KBM-7 (cell line): ENCODE data around the gene IDI2.

Source experiments
- DNase-seq: peaks from one replicate; pipeline ENCODE4 v3.0.0-alpha.2; 2015
- in situ Hi-C: fragments of 300-500 bp; cut with MboI; formaldehyde crosslinking; loops from 2 replicates; pipeline ENCODE4 v1.14.3; 2020; ENCODE audit warnings: low sequenced_read_pairs, low pct_unique_long_range_greater_than_20kb, mixed read lengths

IDI2 gene

DNA sequence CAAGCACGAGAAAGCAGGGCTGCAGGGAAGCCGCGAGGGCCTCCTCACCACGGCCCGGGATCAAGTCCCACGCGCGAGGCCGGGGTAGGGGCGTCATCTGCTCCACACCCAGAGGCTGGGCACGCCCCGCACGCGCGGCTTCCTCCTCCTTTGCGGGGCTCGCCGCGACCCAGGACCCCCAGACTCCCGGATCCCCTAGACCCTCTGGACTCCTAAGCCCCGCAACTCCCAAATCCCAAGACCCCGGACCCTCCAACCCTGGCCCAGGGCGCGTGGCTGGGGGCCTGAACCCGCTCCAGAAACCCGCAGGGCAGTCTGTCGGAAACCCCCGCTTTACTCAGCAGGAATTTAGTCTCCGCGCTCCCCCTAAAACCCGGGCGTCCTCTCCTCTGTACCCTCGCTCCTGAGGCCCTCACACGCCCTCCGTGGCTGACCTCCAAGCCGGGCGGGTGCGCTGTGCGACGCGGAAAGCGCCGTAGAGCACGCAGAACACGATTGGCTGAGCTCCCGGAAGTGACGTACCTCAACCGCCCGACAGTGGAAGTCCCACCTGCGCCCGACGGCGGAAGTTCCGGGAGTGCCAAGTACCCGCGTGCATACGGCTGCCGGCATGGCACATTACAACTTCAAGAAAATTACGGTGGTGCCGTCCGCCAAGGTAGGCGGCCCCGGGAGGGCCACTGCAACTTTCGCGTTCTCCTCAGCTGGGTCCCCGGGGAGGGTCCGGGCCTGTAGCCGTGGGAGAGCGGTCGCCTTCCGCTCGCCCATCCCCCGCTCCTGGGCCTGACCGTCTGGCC is 37.6 kb downstream of the IDI2 start, which contains the start of gene GTPBP4:
Gene GTPBP4, plus strand, starts transcription at position 565 of the 797 bp plus-strand sequence. Its CDS starts 46 bp downstream, at position 611.
- in situ Hi-C loops = no loop called here
- DNase-seq = peak; percentile 95

DNA sequence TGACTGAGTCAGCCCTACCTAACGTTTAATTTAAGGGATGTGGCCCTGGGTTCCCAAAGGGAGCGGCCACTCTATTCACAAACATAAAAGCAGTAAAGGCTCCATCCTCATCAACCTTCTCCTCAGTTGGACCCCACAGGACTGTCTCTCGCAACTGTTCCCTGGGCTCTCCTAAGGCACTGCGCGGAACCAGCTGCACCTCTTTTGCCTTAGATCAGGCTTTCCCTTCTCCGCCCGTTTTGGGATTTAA is 38.1 kb downstream of the IDI2 start:
- in situ Hi-C loops = no loop called here
- peak; percentile 18 for DNase-seq

- peak; percentile 83 for DNase-seq
Observed at GRCh38 chr10:986881-987619, 38.6 kb downstream of the IDI2 start.

DNA sequence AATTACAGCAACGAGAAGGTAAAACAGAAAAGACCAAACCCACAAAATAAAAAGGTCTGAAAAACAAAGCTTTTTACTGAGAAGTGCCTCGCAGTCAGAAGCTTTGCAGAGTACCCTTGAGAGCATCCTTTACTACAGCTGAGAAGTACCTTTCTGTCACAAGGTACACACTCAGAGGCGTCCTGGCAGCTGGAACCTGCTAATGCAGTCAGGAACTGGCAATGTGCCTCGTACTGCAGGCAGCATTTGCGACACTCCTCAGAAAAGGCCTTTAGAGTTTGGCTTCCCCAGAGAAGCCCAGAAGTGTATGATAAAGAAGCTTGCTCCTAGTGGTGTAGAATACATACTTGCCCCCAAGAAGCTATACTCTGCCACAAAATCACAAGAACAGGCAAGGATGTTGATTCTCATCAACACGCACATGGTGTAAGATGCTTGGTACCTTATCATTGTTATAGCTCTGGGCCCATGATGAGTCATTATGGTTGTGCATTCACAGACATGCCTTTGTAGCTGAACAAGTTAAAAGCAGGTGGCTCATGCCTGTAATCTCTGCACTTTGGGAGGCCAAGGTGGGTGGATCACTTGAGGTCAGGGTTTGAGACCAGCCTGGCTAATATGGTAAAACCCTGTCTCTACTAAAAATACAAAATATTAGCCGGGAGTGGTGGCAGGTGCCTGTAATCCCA is 39.4 kb downstream of the IDI2 start:
- DNase-seq = no peak
- in situ Hi-C loops = no loop called here

More at GRCh38 chr10:986881-987619, 38.6 kb downstream of the IDI2 start:
- in situ Hi-C loops = no loop called here

GRCh38 chr10:985361-985760 is 40.3 kb downstream of the IDI2 start:
- DNase-seq = no peak
- in situ Hi-C loops = no loop called here

DNA sequence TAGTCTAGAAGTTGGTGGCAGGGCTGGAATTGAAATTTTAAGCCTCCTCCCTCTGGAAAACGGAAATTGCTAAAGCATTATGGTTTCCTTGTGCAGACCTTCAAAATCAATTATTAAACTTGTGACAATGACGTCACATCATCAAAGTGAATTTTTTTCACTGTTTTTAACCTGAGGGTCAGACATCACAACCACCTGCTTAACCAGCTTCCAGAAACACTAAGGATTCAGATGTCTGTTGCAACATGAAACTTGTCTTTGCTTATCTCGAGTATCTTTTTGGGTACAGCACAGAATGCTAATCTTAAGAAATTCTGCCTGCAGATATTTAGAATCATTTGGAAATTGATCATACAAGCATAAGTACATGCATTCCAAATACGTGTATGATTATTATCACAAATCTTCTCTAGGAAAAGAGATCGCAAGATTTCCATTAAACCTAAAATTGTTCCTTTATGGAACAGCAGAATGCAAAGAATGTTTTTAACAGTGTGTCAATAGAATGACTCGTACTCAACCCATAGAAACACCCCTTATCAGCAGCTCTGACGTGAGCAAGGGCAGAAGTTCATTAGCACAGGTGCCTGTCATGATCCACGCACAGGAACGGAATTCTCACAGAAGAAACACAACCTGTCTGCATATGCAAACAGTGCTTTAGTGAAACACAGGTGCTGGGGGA is 41.5 kb downstream of the IDI2 start:
- in situ Hi-C loops = no loop called here
- no peak for DNase-seq

DNA sequence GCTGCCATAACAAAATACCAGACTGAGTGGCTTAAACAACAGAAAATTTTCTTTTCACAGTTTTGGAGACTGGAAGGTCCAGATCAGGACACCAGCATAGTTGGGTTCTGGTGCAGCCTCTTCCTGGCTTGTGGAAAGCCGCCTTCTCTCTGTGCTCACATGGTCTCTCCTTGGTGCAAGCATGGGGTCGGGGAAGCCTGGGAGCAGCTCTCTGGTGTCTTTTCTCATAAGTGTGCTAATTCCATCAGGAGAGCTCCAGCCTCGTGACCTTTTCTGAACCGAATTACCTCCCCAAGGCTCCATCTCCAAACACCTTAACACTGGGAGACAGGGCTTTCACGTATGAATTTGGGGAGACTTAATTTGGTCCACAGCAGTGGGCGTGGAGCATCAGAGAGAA is 42.3 kb downstream of the IDI2 start:
- no peak for DNase-seq
- in situ Hi-C loops = no loop called here

- in situ Hi-C loops = no loop called here
- no peak for DNase-seq
Observed at GRCh38 chr10:980468-981093, 45.1 kb downstream of the IDI2 start.

DNA sequence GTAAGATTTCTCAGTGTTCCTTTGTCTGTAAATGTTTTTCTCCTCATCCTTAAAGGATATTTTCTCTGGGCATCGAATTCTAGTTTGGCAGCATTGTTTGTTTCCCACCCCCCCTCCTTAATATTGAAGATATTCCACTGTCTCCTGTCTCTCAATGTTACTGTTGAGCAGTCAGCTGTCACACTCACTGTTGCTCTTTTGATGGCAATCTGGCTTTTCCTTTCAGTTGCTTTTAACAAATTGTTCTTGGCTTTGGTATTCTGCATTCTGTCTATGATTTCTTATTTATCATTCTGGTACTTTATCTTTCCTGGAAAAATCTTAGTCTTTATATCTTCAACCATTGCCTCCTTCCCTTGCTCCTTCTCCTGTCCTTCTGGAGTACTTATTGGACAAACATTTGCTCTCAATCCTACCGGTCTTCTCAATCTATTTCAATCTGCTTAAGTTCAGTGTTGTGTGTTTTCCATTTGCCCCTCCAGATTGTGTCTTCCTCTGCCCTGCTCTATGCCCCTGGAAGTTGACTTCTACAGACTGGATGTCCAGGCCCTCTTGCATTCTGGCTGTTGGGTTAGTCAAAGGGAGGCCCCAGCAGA is 46.7 kb downstream of the IDI2 start:
- in situ Hi-C loops = no loop called here
- DNase-seq = no peak

DNA sequence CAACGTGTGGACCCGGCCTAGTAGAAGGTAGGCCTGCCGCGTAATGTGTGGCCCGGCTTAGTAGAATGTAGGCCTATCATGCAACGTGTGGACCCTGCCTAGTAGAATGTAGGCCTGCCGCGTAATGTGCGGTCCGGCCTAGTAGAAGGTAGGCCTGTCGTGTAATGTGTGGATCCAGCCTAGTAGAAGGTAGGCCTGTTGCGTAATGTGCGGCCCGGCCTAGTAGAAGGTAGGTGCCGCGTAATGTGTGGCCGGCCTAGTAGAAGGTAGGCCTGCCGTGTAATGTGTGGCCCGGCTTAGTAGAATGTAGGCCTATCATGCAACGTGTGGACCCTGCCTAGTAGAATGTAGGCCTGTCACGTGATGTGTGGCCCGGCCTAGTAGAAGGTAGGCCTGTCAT is 49.3 kb downstream of the IDI2 start:
- no peak for DNase-seq
- in situ Hi-C loops = no loop called here

- in situ Hi-C loops = no loop called here
- no peak for DNase-seq
Observed at GRCh38 chr10:974785-975074, 50.9 kb downstream of the IDI2 start.

DNA sequence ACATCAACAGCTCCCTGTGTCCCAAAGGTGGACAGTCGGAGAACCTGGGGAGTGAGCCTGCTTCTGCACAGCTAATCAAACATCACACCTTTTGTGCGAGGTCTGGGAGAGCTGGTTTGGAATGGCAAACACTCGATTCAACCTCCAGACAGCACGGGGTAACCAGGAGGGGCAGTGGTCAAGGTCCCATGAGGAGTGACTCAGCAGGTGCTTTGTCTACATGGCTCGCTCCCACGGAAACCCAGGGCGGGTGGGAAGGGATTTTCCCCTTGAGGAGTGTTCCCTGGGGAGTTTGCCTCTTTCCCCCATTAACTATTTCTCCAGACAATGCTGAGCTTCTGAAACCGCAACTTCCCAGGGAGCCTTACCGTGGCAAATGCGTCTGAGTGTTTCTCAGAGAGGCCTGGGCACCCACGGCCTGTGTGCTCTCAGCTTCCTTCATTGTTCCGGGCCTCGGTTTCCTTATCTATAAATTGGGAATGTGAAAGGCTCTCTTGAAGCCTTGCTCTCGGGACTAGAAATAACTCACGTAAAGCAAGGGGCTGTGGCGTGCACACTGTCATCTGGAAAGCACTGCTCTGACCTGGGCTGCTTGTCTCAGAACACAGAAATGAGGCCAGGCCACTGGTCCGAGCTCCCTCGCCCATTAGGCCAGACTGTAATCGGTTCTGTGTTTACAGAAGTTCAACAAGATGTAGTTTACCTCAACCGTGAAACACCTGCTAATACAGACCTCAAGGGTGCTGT is 51.4 kb downstream of the IDI2 start:
- no peak for DNase-seq
- in situ Hi-C loops = no loop called here

DNA sequence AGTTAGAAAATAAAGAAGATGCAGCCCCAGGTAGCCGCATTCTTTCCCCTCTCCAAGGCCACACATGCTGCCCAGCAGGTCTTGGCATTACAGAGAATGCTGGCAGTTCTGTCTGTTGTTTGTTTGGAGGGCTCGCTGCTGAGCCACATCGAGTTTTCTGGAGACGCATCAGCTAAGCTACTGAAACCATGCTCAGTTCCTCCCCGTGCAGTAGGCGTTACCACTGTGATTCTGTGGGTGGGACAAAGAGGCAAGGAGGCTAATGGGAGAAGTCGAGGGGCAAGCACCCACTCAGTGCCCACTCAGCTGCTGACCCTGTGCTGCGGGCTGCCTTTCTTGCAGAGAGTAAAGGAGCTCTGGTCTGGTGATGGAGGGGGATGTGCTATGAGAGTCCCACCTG is 52.9 kb downstream of the IDI2 start:
- DNase-seq = no peak
- in situ Hi-C loops = no loop called here

- in situ Hi-C loops = no loop called here
- DNase-seq = no peak
Observed at GRCh38 chr10:971613-972012, 54.0 kb downstream of the IDI2 start.

- in situ Hi-C loops = no loop called here
- DNase-seq = peak; percentile 41
Observed at GRCh38 chr10:971150-971542, 54.5 kb downstream of the IDI2 start.

- no peak for DNase-seq
- in situ Hi-C loops = no loop called here
Observed at GRCh38 chr10:970311-971149, 55.1 kb downstream of the IDI2 start.

- in situ Hi-C loops = no loop called here
- DNase-seq = no peak
Observed at GRCh38 chr10:969473-970150, 56.0 kb downstream of the IDI2 start.
